HUES64 (cell line): ENCODE measurements around the gene PEPD.

Source experiments
- H3K27ac ChIP-seq: 2 replicates; pipeline ENCODE4 v1.7.0; 2013; ENCODE audit warnings: low read depth, low read length, inconsistent platforms
- H3K27me3 ChIP-seq: 2 replicates; pipeline ENCODE4 v1.6.1; 2013; ENCODE audit warnings: mild to moderate bottlenecking, low read length; ENCODE audit not compliant: insufficient read depth
- H3K36me3 ChIP-seq: 2 replicates; pipeline ENCODE4 v1.6.1; 2013; ENCODE audit warnings: mild to moderate bottlenecking, low read length; ENCODE audit not compliant: insufficient read depth
- H3K4me1 ChIP-seq: 2 replicates; pipeline ENCODE4 v1.6.1; 2013; ENCODE audit warnings: mild to moderate bottlenecking, low read length, moderate library complexity; ENCODE audit not compliant: insufficient read depth
- H3K4me3 ChIP-seq: 2 replicates; pipeline ENCODE4 v1.5.1; 2013; ENCODE audit warnings: mild to moderate bottlenecking, low read length, moderate library complexity
- H3K9ac ChIP-seq: 2 replicates; pipeline ENCODE4 v1.6.1; 2013; ENCODE audit warnings: mild to moderate bottlenecking, low read depth, low read length
- H3K9me3 ChIP-seq: 2 replicates; pipeline ENCODE4 v1.6.1; 2013; ENCODE audit warnings: low read depth, low read length; ENCODE audit not compliant: insufficient read depth
- WGBS: fragments of 150-250, 120-280 bp; methylation state at CpG from one replicate; pipeline ENCODE4 v1.1.7; 2013; ENCODE audit warnings: missing lambda C conversion rate; 5-methylcytosine and 5-hydroxymethylcytosine counted together

Gene PEPD

DNA sequence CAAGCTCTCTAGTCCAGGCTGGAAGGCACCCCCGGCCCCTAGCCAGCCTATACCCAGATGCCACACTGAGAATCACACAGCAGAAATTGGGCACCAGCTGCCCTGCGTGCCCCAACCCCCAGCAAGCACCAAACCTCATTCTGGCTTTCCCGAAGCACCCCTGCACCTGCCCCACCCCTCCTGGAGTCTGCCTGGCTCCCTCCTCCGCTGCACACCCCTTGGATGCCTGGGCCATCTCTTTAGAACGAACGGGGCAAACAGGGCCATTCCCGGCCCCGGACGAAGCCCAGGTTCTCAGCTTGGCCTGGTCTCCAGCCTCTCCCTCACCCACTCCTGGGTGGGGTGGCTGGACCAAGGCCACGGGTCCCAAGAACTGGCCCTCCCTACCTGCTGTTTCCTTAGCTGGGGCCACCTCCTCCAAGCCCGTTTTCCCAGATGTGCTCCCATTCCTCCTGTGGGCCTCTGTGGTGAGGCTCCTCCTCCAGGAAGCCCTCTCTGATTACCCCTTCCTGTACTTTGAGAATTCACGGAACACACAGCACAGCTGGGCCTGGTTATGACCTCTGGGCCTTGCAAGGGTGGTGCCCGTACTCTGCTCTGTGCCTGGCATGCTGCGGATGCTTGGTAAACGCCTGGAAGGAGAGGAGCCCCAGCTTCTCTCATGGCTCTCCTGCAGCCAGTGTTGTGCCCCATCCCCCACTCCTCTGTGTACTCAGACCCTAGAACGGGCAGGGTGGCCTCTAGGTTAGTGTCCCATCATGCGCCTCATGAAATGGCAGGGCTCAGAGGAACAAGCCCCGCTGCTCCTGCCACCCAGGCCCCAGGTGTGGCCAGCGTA, 126.6 kb downstream of the PEPD start:
- H3K27ac ChIP-seq = no peak overlapping the region
- no peak overlapping the region for H3K9ac ChIP-seq
- H3K36me3 ChIP-seq = no peaks in the 10 kb centered on the region
- 91% methylated on average over 19 of the region's 19 CpGs for WGBS
- no peaks in the 10 kb centered on the region for H3K9me3 ChIP-seq
- H3K4me1 ChIP-seq = peaks cover 6% of the 10 kb centered on the region; the same call in 1 of the 2 replicates
- no peaks in the 10 kb centered on the region for H3K27me3 ChIP-seq
- no peak overlapping the region for H3K4me3 ChIP-seq

- H3K27ac ChIP-seq = no peak overlapping the region
- no peaks in the 10 kb centered on the region for H3K9me3 ChIP-seq
- no peaks in the 10 kb centered on the region for H3K36me3 ChIP-seq
- no peaks in the 10 kb centered on the region for H3K27me3 ChIP-seq
- H3K9ac ChIP-seq = no peak overlapping the region
- no peak overlapping the region for H3K4me3 ChIP-seq
- 94% methylated on average over 30 of the region's 30 CpGs for WGBS
- H3K4me1 ChIP-seq = peaks cover 6% of the 10 kb centered on the region; the same call in 1 of the 2 replicates
Observed at GRCh38 chr19:33394006-33394722, 127.4 kb downstream of the PEPD start.

DNA sequence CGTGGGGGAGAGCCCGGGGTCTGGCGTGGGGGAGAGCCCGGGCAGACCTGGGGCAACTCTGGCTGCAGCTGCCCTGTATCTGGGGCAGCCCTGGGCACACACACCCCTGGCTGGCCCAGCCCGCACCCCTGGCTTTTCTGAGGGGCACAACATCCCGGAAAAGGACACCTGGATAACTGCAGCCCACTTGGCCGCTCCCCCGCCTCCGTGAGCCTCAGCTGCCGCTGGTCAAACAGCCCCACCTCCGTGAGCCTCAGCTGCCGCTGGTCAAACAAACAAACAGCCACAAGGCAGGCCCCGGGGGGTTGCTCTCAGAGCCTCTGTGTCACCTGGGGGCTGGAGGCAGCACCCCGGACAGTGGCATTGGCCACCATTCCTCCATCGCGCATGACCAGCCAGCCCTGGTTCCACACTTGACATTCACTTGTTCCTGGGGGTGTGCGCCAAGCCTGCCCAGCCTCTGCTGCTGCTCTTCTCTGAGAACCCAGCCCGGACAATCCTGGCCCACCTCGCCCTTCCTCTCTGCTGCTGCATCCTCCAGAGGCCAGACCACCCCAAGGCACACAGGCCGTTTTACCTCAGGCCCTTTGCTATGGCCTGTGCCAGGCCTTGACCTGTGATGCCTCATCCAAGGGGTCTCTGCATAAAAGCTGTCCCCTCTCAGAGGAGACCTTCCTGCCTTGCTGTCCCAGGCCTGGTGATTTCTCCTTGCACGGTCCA, 128.1 kb downstream of the PEPD start:
- H3K27ac ChIP-seq = no peak overlapping the region
- H3K4me3 ChIP-seq = no peak overlapping the region
- H3K36me3 ChIP-seq = no peaks in the 10 kb centered on the region
- no peaks in the 10 kb centered on the region for H3K9me3 ChIP-seq
- no peak overlapping the region for H3K9ac ChIP-seq
- peaks cover 6% of the 10 kb centered on the region; the same call in 1 of the 2 replicates for H3K4me1 ChIP-seq
- no peaks in the 10 kb centered on the region for H3K27me3 ChIP-seq
- WGBS = 82% methylated on average over 21 of the region's 21 CpGs

DNA sequence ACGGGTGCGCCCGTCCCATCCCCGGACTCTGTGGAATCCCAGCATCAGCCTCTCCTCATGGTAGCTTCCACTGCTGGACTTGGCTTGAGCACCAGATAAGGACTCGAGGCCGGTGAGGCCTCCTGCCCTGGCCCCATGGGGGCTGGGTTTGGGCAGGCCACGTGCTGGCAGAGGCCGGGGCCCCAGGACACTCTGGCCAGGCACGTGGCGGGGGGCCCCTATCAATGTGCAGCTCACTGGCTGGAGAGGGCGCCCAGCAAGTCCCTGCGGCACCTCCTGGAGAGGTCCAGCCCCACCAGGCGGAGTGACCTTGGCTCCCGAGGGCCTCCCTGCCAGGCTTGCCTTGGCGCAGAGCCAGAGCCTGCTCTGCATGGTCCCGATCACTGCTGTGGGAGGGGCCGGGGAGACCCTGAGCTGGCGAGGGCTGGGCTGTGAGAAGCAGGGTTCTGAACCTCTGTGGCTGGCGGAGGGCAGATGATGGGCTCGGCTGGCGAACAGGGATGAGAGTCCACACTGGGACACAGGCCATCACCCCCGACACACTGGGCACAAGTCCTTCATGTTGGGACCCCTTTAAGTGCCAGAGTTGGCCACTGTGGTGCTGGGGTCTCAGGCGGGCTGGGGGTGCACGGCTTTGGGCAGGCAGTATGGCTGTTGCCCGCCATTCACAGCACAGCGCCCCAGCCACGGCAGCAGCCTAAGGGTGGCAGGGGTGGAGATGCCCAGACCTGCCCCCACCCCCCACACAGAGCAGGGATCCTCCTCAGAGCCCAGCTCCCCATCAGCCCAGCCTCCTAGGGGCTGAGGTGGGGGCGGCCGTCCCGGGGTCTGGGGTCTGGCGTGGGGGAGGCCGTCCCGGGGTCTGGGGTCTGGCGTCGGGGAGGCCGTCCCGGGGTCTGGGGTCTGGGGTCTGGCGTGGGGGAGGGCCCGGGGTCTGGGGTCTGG, 129.0 kb downstream of the PEPD start:
- no peak overlapping the region for H3K4me3 ChIP-seq
- H3K27me3 ChIP-seq = no peaks in the 10 kb centered on the region
- H3K9ac ChIP-seq = no peak overlapping the region; the same call in 1 of the 2 replicates
- H3K9me3 ChIP-seq = no peaks in the 10 kb centered on the region
- 0 out of 2 replicates have a peak, but pooled peaks cover under 1% of the 10 kb centered on the region for H3K36me3 ChIP-seq
- whole genome bisulfite sequencing = 93% methylated on average over 39 of the region's 39 CpGs
- peaks cover 6% of the 10 kb centered on the region; the same call in 1 of the 2 replicates for H3K4me1 ChIP-seq
- H3K27ac ChIP-seq = no peak overlapping the region

GRCh38 chr19:33391631-33392249, 129.9 kb downstream of the PEPD start:
- no peak overlapping the region for H3K27ac ChIP-seq
- H3K36me3 ChIP-seq = 0 out of 2 replicates have a peak, but pooled peaks cover 9% of the 10 kb centered on the region
- no peaks in the 10 kb centered on the region for H3K9me3 ChIP-seq
- WGBS = 95% methylated on average over 12 of the region's 12 CpGs
- no peak overlapping the region for H3K9ac ChIP-seq
- peaks cover under 1% of the 10 kb centered on the region; the same call in 1 of the 2 replicates for H3K4me1 ChIP-seq
- H3K4me3 ChIP-seq = no peak overlapping the region
- no peaks in the 10 kb centered on the region for H3K27me3 ChIP-seq

DNA sequence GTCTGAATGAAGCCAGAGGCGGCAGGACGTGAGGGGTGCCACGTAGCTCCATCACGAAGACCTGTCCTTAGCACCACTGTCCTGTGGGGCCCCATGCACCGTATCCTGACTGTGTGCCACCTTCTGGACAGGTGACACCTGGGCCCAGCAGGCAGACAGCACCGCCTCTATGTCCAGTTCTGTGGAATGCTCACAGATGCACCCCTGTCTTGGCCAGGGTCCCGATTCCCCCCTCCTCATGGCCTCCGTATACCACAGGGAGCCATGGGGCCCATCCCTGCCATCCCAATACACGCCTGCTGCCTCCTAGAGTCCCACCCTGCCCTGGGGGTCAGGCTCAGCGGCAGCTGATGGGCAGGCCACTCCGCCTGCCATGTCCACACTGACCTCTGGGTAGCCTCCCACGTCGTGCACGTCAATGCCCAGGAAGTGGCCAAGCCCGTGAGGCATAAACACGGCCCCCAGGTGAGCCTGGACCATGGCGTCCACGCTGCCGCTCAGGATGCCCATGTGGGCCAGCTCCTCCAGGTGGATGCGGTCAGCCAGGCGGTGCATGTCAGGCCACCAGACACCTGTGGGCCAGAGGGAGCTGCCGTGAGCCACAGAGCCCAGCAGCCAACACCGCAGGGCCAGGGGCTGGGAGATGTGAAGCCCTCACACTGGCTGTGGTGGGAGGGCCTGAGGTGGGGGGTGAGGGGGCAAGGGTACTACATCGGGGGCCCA, 130.5 kb downstream of the PEPD start:
- Histone ChIP-seq H3K36me3 (0 out of 2 replicates have a peak, but pooled peaks cover 11% of the 10 kb centered on the region), H3K27me3 (no peaks in the 10 kb centered on the region), H3K27ac (no peak overlapping the region), H3K4me1 (no peaks in the 10 kb centered on the region), H3K4me3 (no peak overlapping the region), H3K9ac (no peak overlapping the region), H3K9me3 (no peaks in the 10 kb centered on the region)
- 93% methylated on average over 24 of the region's 24 CpGs for WGBS

DNA sequence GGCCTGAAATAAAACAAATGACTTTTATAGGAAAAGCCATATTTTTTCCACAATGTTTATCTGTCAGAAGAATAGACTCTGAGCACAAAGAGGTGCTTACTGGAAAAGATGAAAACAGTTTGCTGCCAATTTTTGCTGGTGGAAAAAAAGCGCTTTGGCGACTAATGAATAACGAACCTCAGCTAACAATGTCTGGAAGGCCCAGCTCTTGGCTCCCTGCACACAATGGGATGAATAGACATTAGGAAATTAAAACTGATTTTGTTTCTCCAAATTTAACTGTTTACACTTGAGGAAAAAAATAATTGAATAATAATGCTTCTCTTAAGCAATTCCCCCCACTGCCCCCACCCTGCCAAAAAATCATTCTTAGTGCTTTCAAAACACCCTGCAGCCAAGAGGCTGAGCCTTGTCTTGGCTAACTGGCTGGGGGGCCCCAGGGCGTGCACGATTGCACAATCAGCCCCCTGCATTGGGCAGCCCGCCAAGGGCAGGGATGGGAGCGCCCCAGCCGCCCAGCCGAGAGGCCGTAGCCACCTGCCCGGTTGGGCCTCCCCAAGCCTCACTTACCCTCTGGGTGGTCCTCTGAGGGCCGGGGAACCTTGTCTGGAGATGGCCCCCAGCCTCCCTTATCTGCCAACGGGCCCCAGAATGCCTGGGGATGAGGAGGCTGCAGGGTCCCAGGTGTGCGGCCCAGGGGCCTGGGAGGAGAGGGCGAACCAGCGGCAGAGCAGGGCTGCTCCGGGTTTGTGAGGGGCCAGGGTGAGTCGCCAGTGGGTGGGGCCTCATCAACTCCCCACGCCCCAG, 131.3 kb downstream of the PEPD start:
- WGBS = 93% methylated on average over 19 of the region's 19 CpGs
- no peak overlapping the region for H3K9ac ChIP-seq
- no peaks in the 10 kb centered on the region for H3K9me3 ChIP-seq
- H3K27ac ChIP-seq = no peak overlapping the region
- H3K36me3 ChIP-seq = 0 out of 2 replicates have a peak, but pooled peaks cover 11% of the 10 kb centered on the region
- H3K4me3 ChIP-seq = no peak overlapping the region
- no peaks in the 10 kb centered on the region for H3K4me1 ChIP-seq
- no peaks in the 10 kb centered on the region for H3K27me3 ChIP-seq

GRCh38 chr19:33389421-33390100, 132.0 kb downstream of the PEPD start:
- Histone ChIP-seq H3K9ac (no peak overlapping the region), H3K27me3 (no peaks in the 10 kb centered on the region), H3K27ac (no peak overlapping the region), H3K4me3 (no peak overlapping the region), H3K9me3 (no peaks in the 10 kb centered on the region), H3K4me1 (no peaks in the 10 kb centered on the region), H3K36me3 (0 out of 2 replicates have a peak, but pooled peaks cover 11% of the 10 kb centered on the region)
- 92% methylated on average over 21 of the region's 22 CpGs for WGBS
